Activated CD4-positive, alpha-beta T cell treated with anti-CD3 and anti-CD28 coated beads, Interleukin-2, amount 10 ng/mL, durations not matched to agents 7 days and 5 days (primary cell): ENCODE results near the gene LRSAM1. TPM values are rescaled to one million over a fixed set of nuclear protein-coding genes. Genes with fewer than 3 reads are reported as not detected.

Experiments used
- CTCF ChIA-PET: fragments of 350-600 bp; sonication (Branson Sonifier 250); formaldehyde crosslinking; loops from one replicate; lab custom pipeline; 2021; ENCODE audit warnings: antibody characterized with exemption; lab: Charles Lee
- POLR2A ChIA-PET: fragments of 350-600 bp; sonication (Branson Sonifier 250); formaldehyde crosslinking; loops from one replicate; lab custom pipeline; 2021; ENCODE audit warnings: antibody characterized with exemption; lab: Charles Lee
- DNase-seq: peaks from one replicate; pipeline ENCODE4 v3.0.0-alpha.2; 2020
- H3K27ac Mint-ChIP-seq: one replicate; pipeline ENCODE4 v1.8.0; 2021; ENCODE audit warnings: mild to moderate bottlenecking, moderate library complexity, mixed read lengths
- H3K27me3 Mint-ChIP-seq: one replicate; pipeline ENCODE4 v1.8.0; 2021; ENCODE audit warnings: mixed read lengths
- H3K36me3 Mint-ChIP-seq: one replicate; pipeline ENCODE4 v1.8.0; 2021; ENCODE audit warnings: low read depth, mixed read lengths
- H3K4me1 Mint-ChIP-seq: one replicate; pipeline ENCODE4 v1.8.0; 2021; ENCODE audit warnings: mixed read lengths
- H3K4me3 Mint-ChIP-seq: one replicate; pipeline ENCODE4 v1.8.0; 2021; ENCODE audit warnings: mild to moderate bottlenecking, moderate library complexity, mixed read lengths
- H3K9me3 Mint-ChIP-seq: one replicate; pipeline ENCODE4 v1.8.0; 2021; ENCODE audit warnings: mixed read lengths
- total RNA-seq, 2 experiments: library from RNA; stranded (reverse); gene quantifications; one replicate each; pipeline ENCODE4 v1.2.3, GENCODE V29; 2021

The LRSAM1 gene
- total RNA-seq, 2 experiments from 2014 or later = 13.3 to 13.6 TPM

DNA sequence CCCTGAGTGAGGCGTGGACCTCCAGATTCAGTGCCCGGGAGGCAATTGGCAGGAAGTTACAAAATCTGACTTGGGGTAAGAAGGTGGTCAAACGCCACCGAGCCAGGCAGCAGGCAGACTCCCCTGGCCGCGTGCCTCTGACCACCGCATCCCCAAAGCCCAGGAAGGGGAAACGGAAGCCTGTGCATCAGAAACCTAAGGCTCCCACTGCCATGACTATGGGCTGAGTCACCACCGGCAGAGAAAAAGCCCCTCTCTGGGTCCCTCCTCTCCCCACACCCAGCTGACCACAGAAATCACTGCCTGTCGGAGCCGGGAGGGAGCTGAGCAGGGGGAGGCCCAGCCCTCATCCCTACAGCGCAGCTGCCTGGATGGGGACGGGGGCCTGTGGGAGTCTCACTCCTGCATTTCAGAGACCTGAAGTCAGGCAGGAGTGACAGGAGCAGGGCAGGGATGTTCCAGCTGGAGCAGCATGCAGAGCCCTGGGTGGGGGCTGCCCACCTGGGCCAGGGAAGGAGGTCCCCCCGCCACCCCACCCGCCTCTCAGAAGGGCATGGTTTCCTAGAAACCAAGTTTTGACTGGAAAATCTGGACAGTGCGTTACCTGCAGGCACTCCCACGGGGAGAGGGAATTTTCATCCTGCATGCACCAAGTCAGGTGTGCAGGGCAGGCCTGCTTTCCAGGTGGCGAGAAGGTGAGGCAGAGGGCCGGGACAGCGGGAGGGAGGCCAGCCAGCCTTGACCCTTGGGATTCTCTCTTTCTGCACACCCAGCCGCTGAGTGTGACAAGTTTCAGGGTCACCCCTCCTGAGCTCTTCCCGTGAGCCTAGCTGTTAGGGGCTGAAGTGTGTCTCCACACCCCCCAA lies 68.2 kb downstream of the LRSAM1 start:
- no peak overlapping the region for H3K4me3 Mint-ChIP-seq
- peaks cover 3% of the 10 kb centered on the region for H3K4me1 Mint-ChIP-seq
- peaks cover 35% of the 10 kb centered on the region for H3K36me3 Mint-ChIP-seq
- DNase-seq = peak; percentile 12
- H3K27me3 Mint-ChIP-seq = no peaks in the 10 kb centered on the region
- POLR2A ChIA-PET = no interaction called here
- CTCF ChIA-PET = interaction anchor here (1.2 to 1.4 kb wide), 2 partner anchors 39 to 43 kb away, joined by 3 to 4 read pairs; no protein-coding TSS in a partner anchor
- peaks cover 10% of the 10 kb centered on the region for H3K9me3 Mint-ChIP-seq
- H3K27ac Mint-ChIP-seq = peak overlapping the region; percentile 52

DNA sequence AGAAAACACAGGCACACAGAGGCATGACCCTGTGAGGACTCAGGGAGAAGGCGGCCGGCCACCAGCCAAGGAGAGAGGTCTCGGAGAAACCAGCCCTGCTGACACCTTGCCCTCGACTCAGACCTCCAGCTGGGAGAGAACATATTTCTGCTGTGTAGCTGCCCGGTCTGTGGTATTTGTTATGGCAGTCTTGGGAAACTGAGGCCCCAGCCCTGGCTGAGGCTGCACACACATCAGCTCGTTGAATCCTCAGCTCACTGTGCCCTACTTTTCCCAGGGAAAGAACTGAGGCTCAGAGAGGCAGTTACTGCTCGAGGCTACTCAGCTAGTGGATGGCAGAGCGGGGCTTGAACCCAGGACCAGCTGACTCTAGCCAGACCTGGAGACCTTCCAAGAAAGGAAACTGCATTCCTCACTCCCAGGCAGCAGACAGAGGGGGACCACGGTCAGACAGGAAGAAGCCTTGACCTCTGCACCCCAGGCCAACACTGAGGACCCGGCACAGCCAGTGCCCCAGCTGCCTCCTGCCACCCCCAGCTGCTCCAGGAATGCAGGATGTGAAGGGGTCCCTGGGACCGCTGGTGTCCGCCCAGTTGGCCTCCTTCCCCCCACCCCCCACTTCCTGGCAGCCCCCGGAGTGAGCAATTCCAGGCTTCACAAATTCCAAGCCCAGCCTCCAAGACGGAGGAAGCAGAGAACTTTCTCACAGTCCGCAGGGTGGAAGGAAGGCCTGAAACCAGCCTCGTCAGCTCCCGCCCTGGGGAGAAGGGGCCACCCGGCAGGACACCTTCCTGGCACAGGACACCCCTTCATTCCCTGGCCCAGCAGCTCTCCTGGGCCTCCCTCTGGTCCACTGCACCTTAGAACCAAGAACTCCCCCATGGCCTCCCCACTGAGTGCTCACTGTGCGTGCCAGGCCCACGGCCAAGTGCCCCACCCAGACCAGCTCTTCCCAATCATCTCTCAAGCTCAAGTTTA lies 69.9 kb downstream of the LRSAM1 start:
- H3K27me3 Mint-ChIP-seq = no peaks in the 10 kb centered on the region
- no peak overlapping the region for H3K27ac Mint-ChIP-seq
- ChIA-PET POLR2A (no interaction called here), CTCF (interaction anchor here (0.9 to 1.5 kb wide), 3 partner anchors 38 to 212 kb away, joined by 3 to 4 read pairs (median 3); no protein-coding TSS in a partner anchor)
- H3K4me3 Mint-ChIP-seq = no peak overlapping the region
- no peak for DNase-seq
- H3K36me3 Mint-ChIP-seq = peaks cover 48% of the 10 kb centered on the region
- peaks cover 22% of the 10 kb centered on the region for H3K9me3 Mint-ChIP-seq
- peaks cover 3% of the 10 kb centered on the region for H3K4me1 Mint-ChIP-seq

DNA sequence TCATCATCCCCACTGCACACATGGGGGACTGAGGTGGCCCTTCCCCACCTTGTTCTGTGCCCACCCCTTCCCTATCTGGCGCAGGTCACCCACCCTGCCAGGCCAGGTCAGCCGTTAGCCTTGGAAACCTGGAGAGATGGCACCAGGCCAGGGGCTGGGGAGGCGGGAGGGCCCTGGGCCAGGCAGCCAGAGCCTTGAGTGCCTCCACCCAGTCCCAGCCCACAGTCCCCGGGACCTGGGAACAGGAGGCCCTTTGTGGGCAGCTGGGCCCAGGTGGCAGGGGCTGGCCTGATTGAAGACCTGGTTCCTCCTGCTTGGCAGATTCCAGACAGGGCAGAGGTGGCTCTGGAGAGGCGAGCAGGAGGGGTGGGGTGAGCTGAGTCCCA lies 70.6 kb downstream of the LRSAM1 start:
- no peaks in the 10 kb centered on the region for H3K27me3 Mint-ChIP-seq
- no peak overlapping the region for H3K27ac Mint-ChIP-seq
- no peak overlapping the region for H3K4me3 Mint-ChIP-seq
- H3K9me3 Mint-ChIP-seq = peaks cover 26% of the 10 kb centered on the region
- peaks cover 6% of the 10 kb centered on the region for H3K4me1 Mint-ChIP-seq
- no peak for DNase-seq
- peaks cover 51% of the 10 kb centered on the region for H3K36me3 Mint-ChIP-seq
- CTCF ChIA-PET = interaction anchor here (1.5 kb wide), 1 partner anchor 143 kb away, joined by 4 read pairs; no protein-coding TSS in a partner anchor
- POLR2A ChIA-PET = no interaction called here

DNA sequence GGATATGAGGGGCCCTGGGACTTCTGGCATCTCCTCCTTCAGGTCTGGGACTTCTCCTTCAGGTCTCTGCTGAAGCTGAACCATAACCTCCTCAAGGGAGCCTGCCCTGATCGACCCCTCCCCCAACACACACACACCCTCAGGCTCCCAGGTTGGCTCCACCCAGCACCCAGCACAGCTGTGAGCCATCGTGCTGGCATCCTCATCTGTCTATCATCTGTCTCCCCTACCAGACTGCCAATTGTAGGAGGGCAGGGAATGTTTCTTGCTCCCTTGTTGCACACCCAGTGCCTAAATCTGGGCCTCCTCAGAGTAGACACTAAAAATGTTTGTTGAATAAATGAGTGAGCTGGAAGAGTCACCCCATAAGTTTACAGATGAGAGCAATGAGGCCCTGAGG lies 71.4 kb downstream of the LRSAM1 start:
- CTCF ChIA-PET = no interaction called here
- H3K27ac Mint-ChIP-seq = no peak overlapping the region

DNA sequence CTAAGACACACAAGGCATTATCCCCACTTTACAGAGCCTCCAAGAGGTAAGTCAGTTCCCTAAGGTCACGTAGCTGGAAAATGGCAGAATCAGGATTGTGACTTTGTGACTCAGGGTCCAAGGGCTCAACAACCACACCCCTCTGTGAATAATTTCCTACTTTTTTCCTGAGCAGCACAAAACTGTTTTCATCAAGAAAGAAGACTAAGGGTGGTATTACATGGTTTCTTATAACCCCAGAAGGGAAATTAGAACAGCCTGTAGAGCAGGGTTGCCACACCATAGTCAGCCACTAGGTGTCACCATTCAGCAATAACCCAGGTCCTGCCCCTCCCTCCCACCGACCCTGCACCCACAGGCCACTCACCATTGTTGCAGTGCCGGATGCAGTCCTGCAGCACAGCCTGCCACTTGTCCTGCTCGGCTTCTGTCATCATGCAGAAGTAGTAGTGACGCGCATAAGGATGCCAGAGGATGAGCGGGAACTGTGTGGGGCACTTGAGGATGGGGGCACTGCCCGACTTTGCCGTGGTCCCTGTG lies 72.1 kb downstream of the LRSAM1 start:
- DNase-seq = peak; percentile 25
- ChIA-PET POLR2A (no interaction called here), CTCF (no interaction called here)
- Mint-ChIP-seq H3K9me3 (peaks cover 26% of the 10 kb centered on the region), H3K36me3 (peaks cover 47% of the 10 kb centered on the region), H3K4me3 (no peak overlapping the region), H3K4me1 (peaks cover 6% of the 10 kb centered on the region), H3K27me3 (no peaks in the 10 kb centered on the region), H3K27ac (no peak overlapping the region)

More for the DNA sequence above, 71.4 kb downstream of the LRSAM1 start:
- Mint-ChIP-seq H3K9me3 (peaks cover 26% of the 10 kb centered on the region), H3K4me3 (no peak overlapping the region), H3K4me1 (peaks cover 6% of the 10 kb centered on the region), H3K36me3 (peaks cover 47% of the 10 kb centered on the region), H3K27me3 (no peaks in the 10 kb centered on the region)
- DNase-seq = no peak
- POLR2A ChIA-PET = no interaction called here

DNA sequence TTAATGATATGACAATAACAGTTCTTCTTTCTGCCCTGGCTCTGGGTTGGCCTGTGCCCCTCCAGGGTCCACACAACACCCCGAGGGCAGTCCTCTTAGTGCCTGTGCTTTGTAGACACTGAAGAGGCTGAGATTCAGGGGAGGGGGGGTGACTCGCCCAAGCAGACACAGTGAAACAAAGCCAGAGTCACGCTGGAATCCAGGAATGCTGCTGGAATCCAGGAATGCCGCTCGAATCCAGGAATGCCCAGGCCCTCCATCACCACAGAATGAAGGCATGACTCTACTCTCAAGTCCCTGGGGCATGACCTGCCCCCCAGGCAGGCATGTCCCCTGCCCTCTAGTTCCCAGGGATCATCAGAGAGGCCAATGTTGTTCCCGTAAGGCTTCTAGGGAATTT lies 73.1 kb downstream of the LRSAM1 start:
- Mint-ChIP-seq H3K4me1 (peaks cover 3% of the 10 kb centered on the region), H3K4me3 (no peak overlapping the region), H3K27me3 (no peaks in the 10 kb centered on the region), H3K36me3 (peaks cover 47% of the 10 kb centered on the region), H3K27ac (no peak overlapping the region), H3K9me3 (peaks cover 26% of the 10 kb centered on the region)
- ChIA-PET CTCF (interaction anchor here (2.6 kb wide), 1 partner anchor 12 kb away, joined by 8 read pairs; no protein-coding TSS in a partner anchor), POLR2A (no interaction called here)
- no peak for DNase-seq

DNA sequence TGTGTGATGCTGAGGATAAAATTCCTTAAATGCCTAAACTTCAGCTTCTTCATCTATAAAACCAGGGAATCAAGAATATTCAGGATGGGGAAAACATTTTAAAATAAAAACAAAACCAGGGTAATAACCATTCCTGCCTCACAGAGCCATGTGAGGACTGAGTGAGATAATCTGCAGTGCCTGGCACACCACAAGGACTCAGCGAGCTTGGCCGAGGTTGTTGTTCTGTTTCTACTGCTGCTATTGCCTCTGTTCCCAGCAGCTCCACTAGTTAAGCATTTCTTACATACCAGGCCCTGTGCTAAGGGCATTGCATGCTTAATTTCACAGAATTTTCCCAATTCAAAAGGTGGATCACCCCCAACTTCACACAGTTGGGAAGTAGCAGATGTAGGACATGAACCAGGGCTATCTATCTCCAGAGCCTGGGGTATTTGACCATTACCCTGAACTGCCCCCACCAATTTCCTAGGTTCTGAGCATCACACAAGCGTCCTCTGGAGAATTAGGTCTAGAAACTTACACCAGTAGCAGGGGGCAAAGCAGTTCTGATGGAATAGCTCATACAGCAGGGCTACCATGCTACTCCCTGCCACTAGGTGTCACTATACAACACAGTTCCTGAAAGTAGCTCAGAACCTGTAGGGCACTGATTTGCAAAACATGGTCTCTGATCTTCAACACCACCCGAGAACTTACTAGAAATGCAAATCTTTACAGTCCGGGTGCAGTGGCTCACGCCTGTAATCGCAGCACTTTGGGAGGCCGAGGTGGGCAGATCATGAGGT lies 74.3 kb downstream of the LRSAM1 start:
- peak; percentile 37 for DNase-seq
- no peaks in the 10 kb centered on the region for H3K27me3 Mint-ChIP-seq
- POLR2A ChIA-PET = no interaction called here

DNA sequence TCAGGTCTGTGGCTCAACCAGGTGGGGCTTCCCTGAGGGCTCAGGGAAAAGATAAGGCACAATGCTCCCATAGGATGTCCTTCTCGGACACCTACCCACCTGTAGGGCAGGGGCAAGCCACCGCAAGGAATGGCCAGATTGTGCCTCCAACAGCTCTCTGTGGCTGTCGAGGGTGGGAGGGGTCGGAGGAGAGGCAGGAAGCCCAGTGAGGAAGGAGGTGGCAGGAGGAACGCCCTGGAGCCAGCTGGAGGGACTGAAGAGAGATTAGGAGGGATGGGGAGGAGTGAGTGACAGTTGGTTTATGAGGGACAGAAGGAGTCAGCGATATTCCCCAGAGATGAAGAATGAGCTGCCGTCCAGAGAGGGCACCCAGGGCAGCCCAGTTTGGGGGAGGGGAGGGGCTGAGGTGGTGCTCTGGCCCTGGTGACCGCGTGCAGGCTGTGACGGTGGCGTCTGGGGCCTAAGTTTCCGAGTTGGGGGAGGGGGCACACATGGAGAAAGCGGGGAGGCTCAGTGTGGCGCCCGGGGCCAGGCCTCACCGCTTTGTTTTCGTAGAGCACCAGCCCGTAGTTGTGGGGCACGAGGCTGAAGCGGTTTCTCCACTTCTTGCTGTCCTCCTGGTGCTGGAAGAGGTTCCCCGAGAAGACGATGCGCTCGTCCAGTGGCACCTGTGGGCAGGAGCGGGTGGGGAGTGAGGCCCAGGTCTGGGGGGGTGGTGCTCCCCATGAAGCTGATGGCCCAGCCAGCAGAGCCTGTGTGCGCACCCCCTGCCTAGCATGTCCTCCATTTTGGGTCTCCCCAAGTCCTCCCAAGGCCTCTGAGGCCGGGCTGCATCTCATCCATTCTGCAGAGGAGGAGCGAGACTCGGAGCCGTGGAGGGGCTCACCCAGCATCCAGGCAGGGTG lies 75.6 kb downstream of the LRSAM1 start:
- ChIA-PET CTCF (interaction anchor here (0.7 to 2.6 kb wide), 7 partner anchors 9 to 60 kb away, joined by 3 to 8 read pairs (median 6); no protein-coding TSS in a partner anchor), POLR2A (no interaction called here)
- Mint-ChIP-seq H3K27ac (no peak overlapping the region), H3K4me1 (peaks cover 3% of the 10 kb centered on the region), H3K4me3 (no peak overlapping the region), H3K9me3 (peaks cover 26% of the 10 kb centered on the region), H3K36me3 (peaks cover 44% of the 10 kb centered on the region), H3K27me3 (no peaks in the 10 kb centered on the region)
- DNase-seq = no peak

More for the DNA sequence above, 74.3 kb downstream of the LRSAM1 start:
- H3K27ac Mint-ChIP-seq = no peak overlapping the region
- peaks cover 3% of the 10 kb centered on the region for H3K4me1 Mint-ChIP-seq
- CTCF ChIA-PET = interaction anchor here (0.6 to 2.6 kb wide), 13 partner anchors 10 to 591 kb away, joined by 3 to 8 read pairs (median 4); partner anchors contain the start of genes STXBP1 and TOR2A
- peaks cover 26% of the 10 kb centered on the region for H3K9me3 Mint-ChIP-seq
- H3K4me3 Mint-ChIP-seq = no peak overlapping the region
- peaks cover 47% of the 10 kb centered on the region for H3K36me3 Mint-ChIP-seq

DNA sequence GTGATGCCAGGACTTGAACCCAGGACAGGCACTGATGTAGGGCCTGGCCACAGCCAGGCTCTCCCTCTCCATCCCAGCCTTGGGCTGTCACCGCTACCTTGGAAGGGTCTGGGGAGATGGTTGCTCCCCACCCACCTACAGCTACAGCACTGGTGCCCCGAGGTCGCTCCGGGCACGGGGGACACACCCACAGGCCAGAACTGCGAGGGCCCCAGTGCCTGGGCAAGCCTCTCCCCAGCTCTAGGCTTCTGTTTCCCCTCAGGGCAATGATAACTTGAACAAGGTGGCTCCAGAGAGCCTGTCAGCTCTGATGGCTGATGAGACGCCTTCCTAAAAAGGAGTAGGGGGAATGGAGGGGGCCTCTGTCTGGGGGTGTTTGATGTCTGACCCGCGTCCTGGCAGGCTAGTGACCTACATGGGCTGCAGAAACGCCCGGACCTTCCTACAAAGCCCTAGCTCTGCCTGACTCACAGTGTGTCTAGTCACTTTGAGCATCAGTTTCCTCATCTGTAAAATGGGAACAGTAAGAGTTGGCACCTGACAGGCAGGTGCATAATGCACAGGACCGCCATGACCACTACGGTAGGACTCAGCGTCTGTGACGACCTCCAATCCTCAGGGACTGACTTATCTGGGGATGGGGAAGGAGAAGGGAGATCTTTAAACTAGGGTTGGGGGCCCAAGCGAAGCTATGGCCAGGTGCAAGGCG lies 76.4 kb downstream of the LRSAM1 start:
- Mint-ChIP-seq H3K36me3 (peaks cover 39% of the 10 kb centered on the region), H3K9me3 (peaks cover 26% of the 10 kb centered on the region), H3K4me1 (peaks cover 3% of the 10 kb centered on the region), H3K27ac (no peak overlapping the region), H3K4me3 (no peak overlapping the region), H3K27me3 (no peaks in the 10 kb centered on the region)
- ChIA-PET CTCF (interaction anchor here (0.7 to 2.0 kb wide), 3 partner anchors 12 to 60 kb away, joined by 3 to 6 read pairs (median 4); no protein-coding TSS in a partner anchor), POLR2A (no interaction called here)
- DNase-seq = no peak

DNA sequence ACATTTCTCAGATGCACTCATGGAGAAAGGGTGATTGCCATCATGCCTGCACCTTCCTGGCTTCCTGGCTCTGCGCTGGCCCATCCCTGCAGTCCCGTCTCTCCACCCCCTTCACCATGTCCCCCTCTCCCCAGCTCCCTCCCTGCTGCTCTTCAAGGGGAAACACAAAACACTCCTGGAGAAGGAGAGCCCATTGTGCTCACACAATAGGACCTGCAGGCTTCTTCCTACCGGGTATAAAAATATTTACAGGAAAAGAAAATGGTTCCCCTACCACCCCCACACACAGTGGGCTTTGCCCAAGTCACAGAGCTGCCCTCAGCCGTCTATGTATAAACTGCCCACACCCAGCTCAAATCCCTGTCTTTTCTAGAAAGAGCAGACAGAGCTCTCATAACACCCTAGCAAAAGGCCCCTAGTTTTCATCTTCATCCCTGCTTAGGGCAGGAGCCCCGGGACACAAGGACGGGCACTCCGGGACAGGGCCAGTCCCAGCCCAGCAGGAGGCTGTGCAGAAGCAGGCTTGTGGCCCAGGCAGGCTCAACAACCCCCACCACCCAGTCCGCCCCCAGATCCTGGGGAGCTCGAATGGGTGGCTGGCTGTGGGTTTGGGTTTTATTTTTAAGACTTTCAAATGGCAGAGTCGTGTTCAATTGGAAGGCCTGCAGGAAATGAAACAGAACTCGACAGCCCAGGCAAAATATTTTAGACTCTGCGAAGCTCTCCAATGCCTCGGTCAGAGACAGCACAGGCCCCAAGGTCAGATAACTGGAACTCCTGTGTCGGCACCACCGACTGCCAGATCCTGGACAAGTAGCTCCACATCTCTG lies 77.3 kb downstream of the LRSAM1 start:
- Mint-ChIP-seq H3K4me1 (peaks cover 3% of the 10 kb centered on the region), H3K4me3 (no peak overlapping the region), H3K27ac (no peak overlapping the region), H3K27me3 (no peaks in the 10 kb centered on the region), H3K36me3 (peaks cover 31% of the 10 kb centered on the region), H3K9me3 (peaks cover 20% of the 10 kb centered on the region)
- ChIA-PET CTCF (interaction anchor here (1.0 to 1.2 kb wide), 3 partner anchors 11 to 58 kb away, joined by 3 to 4 read pairs (median 4); no protein-coding TSS in a partner anchor), POLR2A (no interaction called here)
- DNase-seq = no peak
